GM18907 (cell line): Measurements from ENCODE around the gene FBXW10B.
"Not testable (repeated sequence)": the region's sequence is repeated elsewhere in the genome, so short reads cannot be mapped to it uniquely, and the experiment has no call there.

Experiments used
- ATAC-seq: cut with Tn5 transposase; IDR thresholded peaks from one replicate; pipeline ENCODE4 v1.9.1; 2021; ENCODE audit warnings: mild to moderate bottlenecking, moderate library complexity; ENCODE audit not compliant: unreplicated experiment

The FBXW10B gene

GRCh38 chr17:15642014-15642413 lies 22.5 kb upstream of the FBXW10B start:
- not testable (repeated sequence) for ATAC-seq

GRCh38 chr17:15630930-15631453 lies 11.5 kb upstream of the FBXW10B start:
- ATAC-seq: not testable (repeated sequence)

GRCh38 chr17:15629991-15630390 lies 10.5 kb upstream of the FBXW10B start:
- not testable (repeated sequence) for ATAC-seq

GRCh38 chr17:15623661-15624209 lies 4.2 kb upstream of the FBXW10B start:
- not testable (repeated sequence) for ATAC-seq

- not testable (repeated sequence) for ATAC-seq
Measured at GRCh38 chr17:15623255-15623654, 3.8 kb upstream of the FBXW10B start.

- ATAC-seq: not testable (repeated sequence)
Measured at GRCh38 chr17:15622124-15622523, 2.6 kb upstream of the FBXW10B start.

- not testable (repeated sequence) for ATAC-seq
Measured at GRCh38 chr17:15616828-15617227, 2.7 kb downstream of the FBXW10B start.

- ATAC-seq: not testable (repeated sequence)
Measured at GRCh38 chr17:15615850-15616249, 3.7 kb downstream of the FBXW10B start.

- not testable (repeated sequence) for ATAC-seq
Measured at GRCh38 chr17:15613111-15613510, 6.4 kb downstream of the FBXW10B start.

GRCh38 chr17:15592960-15593359 lies 26.5 kb downstream of the FBXW10B start:
- not testable (repeated sequence) for ATAC-seq

- ATAC-seq: not testable (repeated sequence)
Measured at GRCh38 chr17:15591986-15592385, 27.5 kb downstream of the FBXW10B start.

GRCh38 chr17:15590844-15591243 lies 28.7 kb downstream of the FBXW10B start:
- ATAC-seq: not testable (repeated sequence)

- ATAC-seq: peak; percentile 86
Measured at GRCh38 chr17:15589544-15590536, 29.7 kb downstream of the FBXW10B start.

- ATAC-seq: not testable (repeated sequence)
Measured at GRCh38 chr17:15588017-15588416, 31.5 kb downstream of the FBXW10B start.

- not testable (repeated sequence) for ATAC-seq
Measured at GRCh38 chr17:15583313-15583712, 36.2 kb downstream of the FBXW10B start.

- not testable (repeated sequence) for ATAC-seq
Measured at GRCh38 chr17:15581462-15581861, 38.0 kb downstream of the FBXW10B start.

- not testable (repeated sequence) for ATAC-seq
Measured at GRCh38 chr17:15576848-15577247, 42.7 kb downstream of the FBXW10B start.

GRCh38 chr17:15574660-15575059 lies 44.8 kb downstream of the FBXW10B start:
- ATAC-seq: not testable (repeated sequence)

GRCh38 chr17:15573870-15574269 lies 45.6 kb downstream of the FBXW10B start:
- ATAC-seq: not testable (repeated sequence)
